ENCODE measurements around the gene ALPP. TPM values are rescaled to one million over a fixed set of nuclear protein-coding genes. Genes with fewer than 3 reads are reported as not detected.
A peak's percentile ranks its signal among the peaks of the same experiment; 100 is the strongest.

The ALPP gene
- total and polyA plus RNA-seq, 9 donors: 0.09 to 0.30 TPM; not detected in 7

- Histone ChIP-seq H3K36me3 (ENCODE audit: control insufficient read depth, insufficient read depth, low read length) (peaks cover 16% of the 10 kb centered on the region), H3K27ac (ENCODE audit: low read length) (no peak overlapping the region)
- WGBS (ENCODE audit: insufficient coverage): 76% methylated on average over 17 of the region's 17 CpGs
These were observed 37.4 kb upstream of the ALPP start for GRCh38 chr2:232341061-232341738.

GRCh38 chr2:232341739-232342126 is 36.8 kb upstream of the ALPP start:
- WGBS (ENCODE audit: insufficient coverage): no CpG with 5 or more reads among the region's 4 CpGs
- no peak for DNase-seq
- Histone ChIP-seq H3K9me3 (replicated peaks; ENCODE audit: control insufficient read depth, low read depth, low read length) (no peaks in the 10 kb centered on the region), H3K4me1 (ENCODE audit: control insufficient read depth, insufficient read depth, low read length) (peaks cover 3% of the 10 kb centered on the region), H3K36me3 (ENCODE audit: control insufficient read depth, insufficient read depth, low read length) (peaks cover 13% of the 10 kb centered on the region), H3K4me3 (ENCODE audit: low read length) (no peak overlapping the region), H3K27ac (ENCODE audit: low read length) (no peak overlapping the region), H3K27me3 (ENCODE audit: control insufficient read depth, insufficient read depth, low read length) (peaks cover 3% of the 10 kb centered on the region)

More at GRCh38 chr2:232341061-232341738, 37.4 kb upstream of the ALPP start:
- no peaks in the 10 kb centered on the region for H3K9me3 ChIP-seq (replicated peaks; ENCODE audit: control insufficient read depth, low read depth, low read length)
- H3K27me3 ChIP-seq (ENCODE audit: control insufficient read depth, insufficient read depth, low read length): peaks cover 3% of the 10 kb centered on the region
- peaks cover 3% of the 10 kb centered on the region for H3K4me1 ChIP-seq (ENCODE audit: control insufficient read depth, insufficient read depth, low read length)
- no peak for DNase-seq
- H3K4me3 ChIP-seq (ENCODE audit: low read length): no peak overlapping the region

- peaks cover 3% of the 10 kb centered on the region for H3K27me3 ChIP-seq (ENCODE audit: control insufficient read depth, insufficient read depth, low read length)
- peaks cover 3% of the 10 kb centered on the region for H3K4me1 ChIP-seq (ENCODE audit: control insufficient read depth, insufficient read depth, low read length)
- H3K4me3 ChIP-seq (ENCODE audit: low read length): no peak overlapping the region
- 62% methylated on average over 19 of the region's 19 CpGs for WGBS (ENCODE audit: insufficient coverage)
- no peak overlapping the region for H3K27ac ChIP-seq (ENCODE audit: low read length)
- peaks cover 10% of the 10 kb centered on the region for H3K36me3 ChIP-seq (ENCODE audit: control insufficient read depth, insufficient read depth, low read length)
- no peaks in the 10 kb centered on the region for H3K9me3 ChIP-seq (replicated peaks; ENCODE audit: control insufficient read depth, low read depth, low read length)
- no peak for DNase-seq
These were observed 35.7 kb upstream of the ALPP start for GRCh38 chr2:232342635-232343565.

GRCh38 chr2:232343821-232344220 is 34.7 kb upstream of the ALPP start:
- peaks cover 3% of the 10 kb centered on the region for H3K4me1 ChIP-seq (ENCODE audit: control insufficient read depth, insufficient read depth, low read length)
- no peak for DNase-seq
- 81% methylated on average over 4 of the region's 6 CpGs for WGBS (ENCODE audit: insufficient coverage)

GRCh38 chr2:232345251-232345650 is 33.3 kb upstream of the ALPP start:
- Histone ChIP-seq H3K4me3 (ENCODE audit: low read length) (no peak overlapping the region), H3K9me3 (replicated peaks; ENCODE audit: control insufficient read depth, low read depth, low read length) (no peaks in the 10 kb centered on the region), H3K27ac (ENCODE audit: low read length) (no peak overlapping the region), H3K36me3 (ENCODE audit: control insufficient read depth, insufficient read depth, low read length) (peaks cover 10% of the 10 kb centered on the region), H3K4me1 (ENCODE audit: control insufficient read depth, insufficient read depth, low read length) (peaks cover 2% of the 10 kb centered on the region), H3K27me3 (ENCODE audit: control insufficient read depth, insufficient read depth, low read length) (peaks cover 21% of the 10 kb centered on the region)
- DNase-seq: no peak
- 84% methylated on average over 3 of the region's 8 CpGs for WGBS (ENCODE audit: insufficient coverage)

More at GRCh38 chr2:232343821-232344220, 34.7 kb upstream of the ALPP start:
- peaks cover 10% of the 10 kb centered on the region for H3K36me3 ChIP-seq (ENCODE audit: control insufficient read depth, insufficient read depth, low read length)
- H3K9me3 ChIP-seq (replicated peaks; ENCODE audit: control insufficient read depth, low read depth, low read length): no peaks in the 10 kb centered on the region
- no peak overlapping the region for H3K4me3 ChIP-seq (ENCODE audit: low read length)
- H3K27me3 ChIP-seq (ENCODE audit: control insufficient read depth, insufficient read depth, low read length): peaks cover 8% of the 10 kb centered on the region
- no peak overlapping the region for H3K27ac ChIP-seq (ENCODE audit: low read length)

GRCh38 chr2:232347369-232347768 is 31.2 kb upstream of the ALPP start:
- H3K4me3 ChIP-seq (ENCODE audit: low read length): no peak overlapping the region
- peaks cover 10% of the 10 kb centered on the region for H3K4me1 ChIP-seq (ENCODE audit: control insufficient read depth, insufficient read depth, low read length)
- peaks cover 43% of the 10 kb centered on the region for H3K27me3 ChIP-seq (ENCODE audit: control insufficient read depth, insufficient read depth, low read length)
- WGBS (ENCODE audit: insufficient coverage): 100% methylated on average over 1 of the region's 6 CpGs
- H3K9me3 ChIP-seq (replicated peaks; ENCODE audit: control insufficient read depth, low read depth, low read length): no peaks in the 10 kb centered on the region
- no peak overlapping the region for H3K27ac ChIP-seq (ENCODE audit: low read length)
- H3K36me3 ChIP-seq (ENCODE audit: control insufficient read depth, insufficient read depth, low read length): no peaks in the 10 kb centered on the region
- no peak for DNase-seq

GRCh38 chr2:232348936-232349335 is 29.6 kb upstream of the ALPP start:
- peaks cover 10% of the 10 kb centered on the region for H3K4me1 ChIP-seq (ENCODE audit: control insufficient read depth, insufficient read depth, low read length)
- H3K27ac ChIP-seq (ENCODE audit: low read length): no peak overlapping the region
- peaks cover 55% of the 10 kb centered on the region for H3K27me3 ChIP-seq (ENCODE audit: control insufficient read depth, insufficient read depth, low read length)
- no peaks in the 10 kb centered on the region for H3K9me3 ChIP-seq (replicated peaks; ENCODE audit: control insufficient read depth, low read depth, low read length)
- H3K36me3 ChIP-seq (ENCODE audit: control insufficient read depth, insufficient read depth, low read length): no peaks in the 10 kb centered on the region
- H3K4me3 ChIP-seq (ENCODE audit: low read length): no peak overlapping the region
- 61% methylated on average over 6 of the region's 6 CpGs for WGBS (ENCODE audit: insufficient coverage)
- no peak for DNase-seq

- H3K9me3 ChIP-seq (replicated peaks; ENCODE audit: control insufficient read depth, low read depth, low read length): no peaks in the 10 kb centered on the region
- no peak overlapping the region for H3K4me3 ChIP-seq (ENCODE audit: low read length)
- H3K36me3 ChIP-seq (ENCODE audit: control insufficient read depth, insufficient read depth, low read length): no peaks in the 10 kb centered on the region
- DNase-seq: no peak
- WGBS (ENCODE audit: insufficient coverage): 77% methylated on average over 4 of the region's 7 CpGs
- H3K27me3 ChIP-seq (ENCODE audit: control insufficient read depth, insufficient read depth, low read length): peaks cover 61% of the 10 kb centered on the region
- peaks cover 10% of the 10 kb centered on the region for H3K4me1 ChIP-seq (ENCODE audit: control insufficient read depth, insufficient read depth, low read length)
- H3K27ac ChIP-seq (ENCODE audit: low read length): no peak overlapping the region
These were observed 29.0 kb upstream of the ALPP start for GRCh38 chr2:232349546-232349945.

GRCh38 chr2:232349946-232350635 is 28.5 kb upstream of the ALPP start:
- WGBS (ENCODE audit: insufficient coverage): 65% methylated on average over 9 of the region's 14 CpGs
- peaks cover 10% of the 10 kb centered on the region for H3K4me1 ChIP-seq (ENCODE audit: control insufficient read depth, insufficient read depth, low read length)
- H3K27me3 ChIP-seq (ENCODE audit: control insufficient read depth, insufficient read depth, low read length): peaks cover 65% of the 10 kb centered on the region
- no peak overlapping the region for H3K4me3 ChIP-seq (ENCODE audit: low read length)
- DNase-seq: peak; percentile 32
- no peaks in the 10 kb centered on the region for H3K36me3 ChIP-seq (ENCODE audit: control insufficient read depth, insufficient read depth, low read length)
- H3K27ac ChIP-seq (ENCODE audit: low read length): no peak overlapping the region
- no peaks in the 10 kb centered on the region for H3K9me3 ChIP-seq (replicated peaks; ENCODE audit: control insufficient read depth, low read depth, low read length)
